HG02610 (cell line): ENCODE measurements around the gene GRIN2C.
"Not testable (repeated sequence)": the region's sequence is repeated elsewhere in the genome, so short reads cannot be mapped to it uniquely, and the experiment has no call there.

Experiments
- ATAC-seq: cut with Tn5 transposase; IDR thresholded peaks from one replicate; pipeline ENCODE4 v1.9.1; 2021; ENCODE audit warnings: mild to moderate bottlenecking, moderate library complexity; ENCODE audit not compliant: unreplicated experiment

The GRIN2C gene

DNA sequence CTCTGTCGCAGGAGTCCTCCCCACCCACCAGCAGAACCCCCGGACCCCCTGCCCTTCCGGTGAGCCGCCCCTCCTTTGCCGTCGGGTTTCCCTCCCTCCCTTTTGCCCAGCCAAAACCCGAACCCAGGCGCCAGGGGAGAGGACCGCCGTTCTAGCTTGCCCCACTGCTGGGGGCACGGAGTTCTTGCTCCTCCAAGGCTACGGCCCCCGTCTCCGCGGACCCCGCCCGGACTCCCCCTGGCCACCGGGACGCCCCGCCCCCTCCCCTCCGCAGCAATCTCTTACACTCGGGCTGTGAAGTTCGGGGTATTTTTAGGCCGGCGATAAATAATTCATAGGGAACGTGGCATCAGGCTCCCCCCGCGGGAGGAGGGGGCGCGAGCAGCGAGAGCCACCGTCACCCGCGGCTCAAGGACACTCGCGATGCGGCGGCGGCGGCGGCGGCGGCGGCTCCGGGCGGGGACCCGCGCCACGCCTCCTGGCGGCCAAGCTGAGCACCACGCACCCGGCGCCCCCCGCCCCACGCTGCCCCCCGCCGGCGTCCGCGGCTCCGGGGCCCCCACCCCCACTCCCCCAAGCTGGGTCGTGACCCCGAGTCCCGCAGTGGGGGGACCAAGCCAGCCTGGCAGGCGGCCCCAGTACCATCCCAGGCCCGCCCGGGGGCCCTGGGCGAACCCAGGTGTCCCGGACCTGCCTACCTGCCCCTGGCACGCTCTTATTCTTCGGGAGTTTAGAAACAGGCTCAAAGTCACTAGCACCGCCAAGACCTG is at the start of gene GRIN2C:
Gene GRIN2C, minus strand, starts transcription at position 427 of the 770 bp plus-strand sequence. CDS start 4,793 bp downstream, outside the sequence.
- ATAC-seq, result no peak

DNA sequence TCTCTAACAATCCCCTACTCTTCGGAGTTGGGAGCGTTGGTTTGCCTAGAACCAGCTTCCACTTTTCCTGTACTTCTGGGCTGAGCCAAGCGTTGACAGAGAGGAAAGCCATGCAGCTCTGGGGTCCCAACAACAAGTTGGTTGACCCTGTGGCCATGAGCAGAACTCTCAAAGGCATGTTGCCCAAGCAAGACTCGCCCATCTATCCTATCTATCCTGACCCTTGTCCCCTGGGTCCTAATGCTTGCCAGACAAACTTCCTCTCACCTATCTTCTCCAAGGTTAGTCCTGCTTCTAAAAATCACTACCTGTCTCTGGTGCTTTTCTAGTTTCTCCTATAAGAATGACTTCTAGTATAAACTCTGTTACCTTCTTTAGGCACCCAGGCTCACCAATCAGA is 49.4 kb upstream of the GRIN2C start:
- not testable (repeated sequence) for ATAC-seq

DNA sequence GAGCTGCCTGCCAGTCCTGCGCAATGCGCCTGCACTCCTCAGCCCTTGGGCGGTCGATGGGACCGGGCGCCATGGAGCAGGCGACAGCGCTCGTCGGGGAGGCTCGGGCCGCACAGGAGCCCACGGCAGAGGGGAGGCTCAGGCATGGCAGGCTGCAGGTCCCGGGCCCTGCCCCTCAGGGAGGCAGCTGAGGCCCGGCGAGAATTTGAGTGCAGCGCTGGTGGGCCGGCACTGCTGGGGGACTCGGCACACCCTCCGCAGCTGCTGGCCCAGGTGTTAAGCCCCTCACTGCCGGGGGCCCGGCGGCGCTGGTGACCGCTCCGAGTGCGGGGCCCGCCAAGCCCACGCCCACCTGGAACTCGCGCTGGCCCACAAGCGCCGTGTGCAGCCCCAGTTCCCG is 47.3 kb upstream of the GRIN2C start:
- ATAC-seq, result no peak

DNA sequence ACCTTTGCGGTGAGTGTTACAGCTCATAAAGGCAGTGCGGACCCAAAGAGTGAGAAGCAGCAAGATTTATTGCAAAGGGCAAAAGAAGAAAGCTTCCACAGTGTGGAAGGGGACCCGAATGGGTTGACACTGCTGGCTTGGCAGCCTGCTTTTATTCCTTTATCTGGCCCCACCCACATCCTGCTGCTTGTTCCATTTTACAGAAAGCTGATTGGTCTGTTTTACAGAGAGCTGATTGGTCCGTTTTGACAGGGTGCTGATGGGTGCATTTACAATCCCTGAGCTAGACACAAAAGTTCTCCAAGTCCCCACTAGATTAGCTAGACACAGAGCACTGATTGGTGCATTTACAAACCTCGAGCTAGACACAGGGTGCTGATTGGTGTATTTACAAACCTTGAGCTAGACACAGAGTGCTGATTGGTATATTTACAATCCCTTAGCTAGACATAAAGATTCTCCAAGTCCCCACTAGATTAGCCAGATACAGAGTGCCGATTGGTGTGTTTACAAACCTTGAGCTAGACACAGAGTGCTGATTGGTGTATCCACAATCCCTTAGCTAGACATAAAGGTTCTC is 46.6 kb upstream of the GRIN2C start:
- ATAC-seq, result not testable (repeated sequence)

DNA sequence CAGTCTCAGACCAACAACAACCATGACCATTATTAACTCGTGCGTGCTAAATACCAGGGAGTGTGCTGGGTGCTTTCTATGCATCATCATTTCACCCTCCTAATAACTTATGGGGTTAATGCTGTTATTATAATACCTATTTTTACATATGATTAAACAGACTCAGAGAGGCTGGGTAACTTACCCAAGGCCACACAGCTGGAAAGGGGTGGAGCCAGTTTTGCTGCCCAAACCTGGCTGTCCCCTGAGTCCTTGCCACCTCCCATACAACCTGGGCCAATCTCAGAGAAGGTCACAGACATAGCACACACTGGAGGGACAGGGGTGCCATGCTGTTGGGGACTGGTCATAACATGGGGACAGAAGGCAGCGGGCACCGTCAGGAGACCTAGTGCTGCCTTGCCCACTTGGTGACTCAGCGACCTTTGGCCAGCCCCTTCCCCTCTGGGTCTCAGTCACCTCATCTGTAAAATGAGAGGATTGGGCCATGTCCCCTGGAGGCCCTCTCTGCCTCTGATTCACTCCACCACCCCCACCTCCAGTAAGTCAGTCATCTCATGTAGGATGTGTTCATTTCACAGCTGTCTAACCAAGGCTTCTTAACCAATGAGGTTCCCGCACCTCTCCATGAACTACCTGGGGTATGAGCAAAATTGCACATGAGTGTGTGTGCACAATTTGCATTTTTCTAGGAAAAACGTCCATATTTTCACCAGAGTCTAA is 45.2 kb upstream of the GRIN2C start:
- ATAC-seq, result no peak

DNA sequence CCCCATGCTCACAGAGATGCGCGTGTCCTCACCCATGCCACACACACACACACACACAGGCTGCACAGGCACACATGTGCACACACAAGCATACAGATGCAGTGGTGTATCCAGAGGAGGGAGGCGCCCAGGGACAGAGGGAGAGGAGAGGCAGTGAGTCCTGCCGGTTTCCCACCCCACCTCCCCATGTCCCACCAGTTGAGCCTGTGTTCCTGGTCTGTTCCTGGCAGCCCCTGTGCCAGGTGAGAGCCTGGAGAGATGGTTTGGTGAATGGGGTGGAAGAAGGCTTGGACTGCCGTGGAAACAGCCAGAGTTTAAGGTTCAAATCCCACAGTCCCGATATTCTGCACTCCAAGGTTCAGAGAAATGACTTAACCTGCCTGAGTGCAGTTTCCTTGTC is 44.0 kb upstream of the GRIN2C start:
- ATAC-seq, result no peak

DNA sequence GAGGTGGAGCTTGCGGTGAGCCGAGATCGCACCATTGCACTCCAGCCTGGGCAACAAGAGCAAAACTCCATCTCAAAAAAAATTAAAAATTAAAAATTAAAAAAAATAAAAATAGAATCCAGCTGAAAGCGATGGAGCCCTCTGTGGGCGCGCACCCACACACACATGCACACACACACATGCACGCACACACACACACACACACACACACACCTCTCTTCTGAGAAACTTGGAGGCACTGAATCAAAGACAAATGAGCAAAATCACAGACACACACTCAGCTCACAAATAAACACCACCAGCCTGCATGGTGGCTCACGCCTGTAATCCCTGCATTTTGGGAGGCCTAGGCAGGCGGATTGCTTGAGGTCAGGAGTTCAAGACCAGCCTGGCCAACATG is 43.3 kb upstream of the GRIN2C start:
- ATAC-seq, result no peak

DNA sequence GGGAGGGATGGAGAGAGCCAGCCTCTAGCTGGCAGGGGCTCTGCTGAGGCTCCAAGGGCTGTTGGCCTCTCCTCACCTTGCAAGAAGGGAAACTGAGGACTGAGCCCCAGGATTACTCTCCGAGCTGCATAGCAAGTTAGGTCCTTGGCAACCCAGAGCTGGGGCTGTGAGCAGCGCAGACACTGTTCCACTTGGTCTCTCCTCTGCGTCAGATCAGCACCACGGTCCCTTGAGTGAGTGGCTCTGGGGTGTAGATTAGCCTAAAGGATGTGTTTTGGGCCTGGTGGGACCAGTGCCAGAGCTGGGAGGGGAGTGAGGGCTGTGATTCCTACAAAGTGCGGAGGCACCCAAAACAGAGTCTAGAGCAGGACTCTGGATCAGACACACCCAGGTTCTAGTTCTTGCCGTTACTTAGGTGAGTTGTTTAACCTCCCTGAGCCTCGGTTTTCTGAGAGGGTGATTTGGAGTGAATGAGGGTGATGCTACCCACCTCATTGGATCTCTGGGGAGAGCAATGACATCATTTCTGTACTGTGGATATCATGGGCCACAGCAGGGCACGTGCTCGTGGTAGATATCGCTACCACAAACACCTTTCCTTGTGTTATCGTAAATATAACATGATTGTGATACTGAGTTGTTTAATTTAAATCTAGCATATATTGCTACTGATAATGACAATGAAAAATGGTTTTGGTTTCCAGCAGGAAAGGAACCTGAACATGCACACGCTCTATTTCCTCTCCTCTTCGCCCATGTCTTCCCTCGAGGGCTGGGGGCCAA is 41.9 kb upstream of the GRIN2C start:
- no peak for ATAC-seq

DNA sequence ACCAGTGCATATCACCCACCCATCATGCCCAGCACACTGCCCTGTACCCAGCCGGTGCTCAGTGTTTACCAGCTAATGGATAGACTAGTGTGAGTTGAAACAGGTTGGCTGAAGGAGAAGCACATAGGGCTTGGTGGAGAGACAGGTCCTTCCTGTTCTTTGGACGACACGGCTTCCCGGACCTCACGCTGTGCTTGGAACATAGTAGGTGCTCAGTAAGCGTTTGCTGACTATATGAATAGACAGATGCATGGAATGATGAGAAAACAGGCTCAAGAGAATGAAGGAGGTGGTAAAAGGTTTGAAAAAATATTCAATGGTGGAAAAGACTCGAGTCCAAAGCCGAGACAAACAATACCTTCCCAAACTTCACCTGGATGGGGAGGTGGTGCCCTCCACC is 40.5 kb upstream of the GRIN2C start:
- ATAC-seq, result no peak

DNA sequence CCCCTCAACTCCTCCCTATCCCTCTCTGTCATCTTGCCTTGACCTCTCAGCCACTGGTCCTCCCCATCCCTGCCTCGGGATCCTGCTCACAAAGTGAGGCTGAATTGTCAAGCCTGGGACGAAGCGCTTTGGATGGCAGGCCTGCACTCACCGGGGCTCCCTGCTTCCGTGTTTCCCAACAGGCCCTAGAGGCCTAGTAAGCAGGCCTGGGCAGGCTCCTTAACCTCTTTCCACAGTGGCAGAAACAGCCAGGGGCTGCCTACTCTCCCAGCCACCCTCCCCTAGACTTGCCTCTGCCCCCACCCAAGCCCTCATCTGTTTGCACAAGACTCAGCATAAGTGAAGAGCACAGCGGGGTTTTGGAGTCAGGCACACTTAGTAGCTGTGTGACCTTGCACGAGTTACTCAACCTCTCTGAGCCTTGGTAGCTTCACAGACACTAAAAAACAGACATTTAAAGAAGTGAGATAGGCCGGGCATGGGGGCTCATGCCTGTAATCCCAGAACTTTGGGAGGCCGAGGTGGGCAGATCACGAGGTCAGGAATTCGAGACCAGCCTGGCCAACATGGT is 38.8 kb upstream of the GRIN2C start:
- ATAC-seq, result no peak

DNA sequence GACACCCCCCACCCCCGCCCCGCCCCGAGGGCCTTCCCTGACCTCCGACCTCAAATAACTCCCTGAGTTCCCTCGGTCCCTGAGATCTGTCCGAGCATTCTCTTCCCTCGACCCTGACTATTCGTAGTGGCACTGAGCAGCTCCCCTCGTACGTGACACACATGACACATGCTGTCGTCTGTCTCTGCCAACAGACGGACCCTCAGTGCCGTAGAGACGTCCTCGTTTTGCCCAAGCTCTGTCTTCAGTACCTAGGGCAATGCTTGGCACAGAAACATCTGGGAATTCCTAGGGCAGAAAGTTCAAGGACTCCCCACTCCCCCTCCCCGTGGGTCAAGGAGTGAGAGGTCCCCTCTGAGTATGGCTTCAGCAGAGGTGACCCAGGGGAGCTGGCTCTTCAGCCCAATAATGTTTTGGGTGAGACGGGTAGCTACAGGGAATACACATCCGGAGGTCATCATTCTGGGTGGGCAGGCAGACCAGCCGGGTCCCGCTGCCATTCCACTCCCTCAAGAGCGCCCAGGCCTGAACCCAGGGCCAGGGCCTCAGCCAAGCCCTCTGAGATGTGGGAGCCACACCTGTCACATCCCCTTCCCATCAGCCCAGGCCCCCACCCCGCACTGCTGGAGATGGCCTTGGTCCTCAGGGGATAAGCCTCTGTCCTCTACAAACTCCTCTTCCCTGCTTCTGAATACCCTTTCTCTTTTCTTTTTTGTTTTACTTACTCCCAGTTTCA is 34.4 kb upstream of the GRIN2C start:
- no peak for ATAC-seq

DNA sequence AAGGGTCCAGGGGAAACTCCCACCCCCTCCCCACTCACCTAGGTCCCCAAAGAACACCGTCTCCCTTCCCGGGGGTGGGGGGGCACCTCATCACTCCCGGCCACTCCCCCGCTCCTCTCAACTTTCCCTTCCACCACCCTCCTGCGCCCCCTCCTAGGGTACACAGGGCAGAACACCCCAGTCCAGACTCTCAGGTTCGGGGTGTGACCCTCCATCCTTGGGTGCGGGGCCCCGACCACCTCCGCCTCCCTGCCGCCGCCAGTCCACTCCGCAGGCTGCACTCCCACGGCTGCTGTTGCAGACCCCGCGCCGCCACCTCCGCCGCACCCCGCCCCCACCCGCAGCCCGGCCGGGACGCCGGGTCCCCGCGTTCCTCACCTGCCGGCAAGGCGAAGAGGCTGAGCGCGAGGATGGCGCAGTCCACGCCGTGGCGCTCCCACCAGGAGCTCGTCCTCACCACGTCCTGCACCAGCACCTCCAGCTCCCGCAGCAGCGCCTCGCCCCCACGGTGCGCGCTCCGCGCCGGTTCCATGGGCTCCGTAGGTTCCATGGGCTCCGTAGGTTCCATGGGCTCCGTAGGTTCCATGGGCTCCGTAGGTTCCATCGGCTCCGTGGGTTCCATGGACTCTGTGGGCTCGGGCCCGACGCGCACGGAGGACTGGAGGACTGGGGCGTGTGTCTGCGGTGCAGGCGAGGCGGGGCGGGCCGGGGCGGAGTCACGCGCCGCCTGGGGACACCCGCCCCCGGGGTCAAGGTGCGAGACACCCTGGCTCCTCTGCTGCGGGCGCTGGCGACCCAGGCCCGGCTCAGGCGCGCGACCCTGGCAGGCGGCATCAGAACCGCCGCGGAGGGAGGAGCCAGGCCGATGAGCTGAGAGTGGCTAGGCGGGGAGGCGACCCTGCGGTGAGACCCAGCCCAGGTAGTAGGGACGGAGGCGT is 33.6 kb upstream of the GRIN2C start, which contains the start of gene FADS6:
Gene FADS6, minus strand, starts transcription at position 660 of the 938 bp plus-strand sequence. Its CDS starts 38 bp downstream, at position 622.
- ATAC-seq, result no peak

DNA sequence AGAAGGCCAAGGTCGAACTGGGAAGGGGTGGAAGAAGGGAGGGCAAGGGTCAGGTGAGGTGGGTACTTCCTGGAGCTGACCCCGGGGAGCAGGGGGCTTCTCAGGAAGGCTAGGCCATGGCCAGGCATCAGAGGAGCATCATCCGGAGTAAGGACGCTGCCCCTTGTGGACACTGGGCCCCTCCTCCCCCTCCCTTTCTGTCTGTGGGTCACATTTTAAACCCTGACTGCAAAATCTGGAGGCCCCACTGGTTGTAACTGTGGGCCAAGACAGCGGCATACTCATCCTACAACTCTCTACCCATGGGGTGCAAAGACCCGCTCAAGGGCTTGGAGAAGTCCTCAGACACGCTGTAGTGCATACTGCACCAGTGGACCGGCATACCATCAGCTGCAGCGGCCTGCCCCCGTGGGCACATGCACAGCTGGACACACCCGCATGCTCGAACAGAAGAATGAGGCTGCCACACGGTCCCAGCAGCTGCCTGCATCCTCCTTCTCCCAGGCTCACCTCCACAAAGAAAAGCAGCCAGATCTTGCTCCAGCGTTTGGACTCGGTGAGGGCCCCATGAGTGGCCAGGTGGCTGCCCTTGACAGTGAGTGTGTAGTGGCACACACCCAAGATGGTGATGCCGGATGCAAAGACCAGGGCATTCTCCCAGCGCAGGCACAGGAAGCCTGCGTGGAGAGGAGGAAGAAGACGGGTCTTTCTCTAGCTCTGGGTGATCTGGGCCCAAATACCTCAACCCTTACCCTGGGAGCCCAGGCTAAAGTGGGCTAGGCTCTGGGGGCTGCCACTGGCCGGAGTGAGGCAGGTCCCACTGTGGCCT is 32.5 kb upstream of the GRIN2C start:
- no peak for ATAC-seq

DNA sequence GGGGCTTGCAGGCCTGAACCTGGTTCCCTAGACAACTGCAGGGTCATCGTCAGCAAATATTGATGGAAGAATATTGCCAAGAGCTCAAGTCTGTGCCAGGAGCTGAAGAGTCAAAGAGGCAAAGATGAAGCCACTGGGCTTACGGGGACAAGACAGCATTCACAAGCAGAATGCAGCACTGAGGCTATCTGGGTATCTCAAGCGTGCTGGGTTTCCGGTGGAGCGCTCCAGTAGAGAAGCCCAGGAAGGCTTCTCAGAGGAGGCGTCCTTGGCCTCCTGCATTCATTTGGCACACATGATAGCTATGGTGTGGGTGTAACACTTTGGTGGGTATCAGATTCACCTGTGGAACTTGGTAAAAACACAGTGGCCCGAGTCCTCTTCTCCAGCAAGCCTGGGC is 30.9 kb upstream of the GRIN2C start:
- no peak for ATAC-seq

DNA sequence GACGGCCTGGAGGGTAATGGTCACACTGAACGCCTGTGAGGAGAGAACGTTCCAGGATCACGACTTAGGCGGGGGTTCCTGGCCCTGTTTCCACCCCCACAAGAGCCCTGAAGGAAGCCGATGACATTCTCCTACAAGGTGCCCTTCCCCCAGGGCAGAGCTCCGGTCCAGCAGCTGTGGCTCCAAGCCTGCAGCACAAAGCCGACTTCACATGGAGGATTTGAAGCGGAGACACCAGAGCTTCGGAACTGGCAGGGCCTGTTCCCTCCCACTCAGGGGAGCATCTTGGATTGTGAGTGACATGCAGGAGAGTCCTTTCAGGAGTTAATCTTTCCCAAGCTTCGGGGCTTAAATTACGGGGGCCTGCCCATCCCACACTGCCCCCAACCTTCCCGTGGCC is 28.8 kb upstream of the GRIN2C start:
- ATAC-seq, result no peak

DNA sequence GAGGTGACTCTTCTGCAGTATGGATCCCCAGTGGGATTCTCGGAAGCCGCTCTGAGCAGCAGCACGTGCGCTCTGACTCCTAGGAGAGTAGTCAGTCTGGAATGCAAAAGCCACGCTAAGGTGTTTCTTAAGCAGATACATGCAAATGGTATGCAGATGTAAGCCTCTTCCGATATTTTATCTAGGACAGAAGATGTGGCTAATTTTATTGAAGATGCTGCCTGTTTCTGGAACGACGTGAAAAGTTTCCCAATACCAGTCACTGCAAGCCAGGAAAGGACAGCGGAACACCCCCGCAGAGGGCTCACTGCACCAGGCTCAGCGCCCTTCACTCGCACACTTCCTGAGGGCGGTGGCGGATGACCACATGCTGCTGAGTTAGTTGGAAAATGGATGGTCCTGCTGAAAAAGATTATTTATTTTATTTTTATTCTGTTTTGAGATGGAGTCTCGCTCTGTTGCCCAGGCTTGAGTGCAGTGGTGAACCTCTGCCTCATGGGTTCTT is 23.6 kb upstream of the GRIN2C start:
- ATAC-seq, result no peak

DNA sequence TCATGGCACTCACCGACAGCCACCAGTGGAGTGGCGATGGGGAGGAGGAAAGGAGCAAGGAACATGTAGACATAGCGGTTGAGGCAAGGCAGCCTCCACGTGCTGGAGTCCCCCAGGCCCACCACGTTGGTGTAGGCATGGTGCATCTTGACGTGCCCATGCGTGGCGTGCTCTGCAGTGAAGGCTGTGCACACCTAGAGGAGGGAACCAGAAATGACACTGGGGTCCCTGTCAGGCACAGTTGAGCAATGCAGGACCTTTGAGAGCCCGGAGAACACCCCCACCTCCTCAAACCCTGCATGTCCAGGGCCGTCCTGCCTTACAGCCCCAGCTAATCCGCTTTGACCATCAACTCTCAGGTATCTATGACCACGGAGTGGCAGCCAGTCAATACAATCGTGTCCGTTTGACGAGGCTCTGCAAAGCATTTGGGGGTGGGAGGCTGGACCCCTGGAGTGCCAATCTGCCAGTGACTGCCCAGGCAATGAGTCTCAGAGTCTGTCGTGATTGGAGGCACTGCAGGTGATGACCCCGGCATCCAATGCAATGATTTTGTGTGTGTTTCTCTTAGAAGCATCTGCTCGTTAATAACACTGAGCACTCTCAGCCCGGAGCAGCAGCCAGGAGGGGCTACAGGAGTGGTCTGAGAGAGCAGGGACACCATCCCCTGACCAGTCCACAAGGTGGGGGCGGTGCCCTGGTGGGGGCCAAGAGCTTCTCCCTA is 23.0 kb upstream of the GRIN2C start:
- no peak for ATAC-seq
